Measurements from ENCODE around the gene RYR2.
"Not testable (repeated sequence)": the region's sequence is repeated elsewhere in the genome, so short reads cannot be mapped to it uniquely, and the experiment has no call there.

The RYR2 gene

DNA sequence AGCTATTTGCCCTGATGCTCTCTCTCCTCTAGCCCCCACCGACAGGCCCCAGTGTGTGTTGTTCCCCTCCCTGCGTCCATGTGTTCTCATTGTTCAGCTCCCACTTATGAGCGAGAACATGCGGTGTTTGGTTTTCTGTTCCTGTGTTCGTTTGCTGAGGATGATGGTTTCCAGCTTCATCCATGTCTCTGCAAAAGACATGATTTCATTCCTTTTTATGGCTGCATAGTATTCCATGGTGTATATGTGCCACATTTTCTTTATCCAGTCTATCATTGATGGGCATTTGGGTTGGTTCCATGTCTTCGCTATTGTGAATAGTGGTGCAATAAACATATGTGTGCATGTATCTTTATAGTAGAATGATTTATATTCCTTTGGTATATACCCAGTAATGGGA, 110.0 kb downstream of the RYR2 start:
- DNase-seq: not testable (repeated sequence)

DNA sequence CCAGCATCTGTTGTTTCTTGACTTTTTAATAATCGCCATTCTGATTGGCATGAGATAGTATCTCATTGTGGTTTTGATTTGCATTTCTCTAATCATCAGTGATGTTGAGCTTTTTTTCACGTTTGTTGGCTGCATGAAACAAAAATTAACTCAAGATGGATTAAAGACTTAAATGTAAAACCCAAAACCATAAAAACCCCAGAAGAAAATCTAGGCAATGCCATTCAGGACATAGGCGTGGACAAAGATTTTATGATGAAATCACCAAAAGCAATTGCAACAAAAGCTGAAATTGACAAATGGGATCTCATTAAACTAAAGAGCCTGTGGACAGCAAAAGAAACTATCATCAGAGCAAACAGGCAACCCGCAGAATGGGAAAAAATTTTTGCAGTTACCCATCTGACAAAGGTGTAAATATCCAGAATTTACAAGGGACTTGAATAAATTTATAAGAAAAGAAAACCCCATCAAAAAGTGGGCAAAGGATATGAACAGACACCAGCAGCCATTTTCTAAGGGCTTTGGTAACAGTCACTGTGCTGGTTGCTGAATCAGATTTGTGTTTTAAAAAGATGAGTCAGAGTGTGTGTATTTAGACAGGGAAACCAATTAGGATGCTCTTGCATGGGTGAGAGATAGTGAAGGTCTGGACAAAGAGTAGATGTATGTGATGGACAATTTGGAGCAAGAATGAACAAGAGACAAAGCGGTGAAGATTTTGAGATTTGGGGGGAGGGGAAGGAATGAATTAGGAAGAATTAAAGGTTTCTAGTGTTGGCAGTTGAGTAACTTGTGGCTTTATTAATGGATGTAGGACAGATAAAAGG, 110.7 kb downstream of the RYR2 start:
- no peak for DNase-seq

DNA sequence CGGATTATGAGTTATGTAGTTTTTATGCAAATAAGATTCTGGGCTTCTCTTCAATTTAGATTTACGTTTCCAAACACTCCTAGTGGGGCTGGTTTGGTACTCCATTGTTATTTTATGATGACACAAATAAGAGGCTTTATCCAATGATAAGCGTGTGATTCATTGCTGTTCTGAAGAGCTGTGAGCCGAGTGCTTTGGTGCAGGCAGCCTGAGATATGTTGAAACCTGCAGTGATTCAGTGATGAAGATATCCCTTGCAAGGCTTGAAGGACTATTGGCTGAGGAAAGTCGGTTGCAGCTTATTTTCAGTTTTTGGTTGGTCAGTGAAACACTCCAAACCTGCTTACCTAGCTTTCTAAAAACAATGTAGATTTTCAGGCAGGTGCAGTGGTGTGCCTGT, 112.2 kb downstream of the RYR2 start:
- no peak for DNase-seq

DNA sequence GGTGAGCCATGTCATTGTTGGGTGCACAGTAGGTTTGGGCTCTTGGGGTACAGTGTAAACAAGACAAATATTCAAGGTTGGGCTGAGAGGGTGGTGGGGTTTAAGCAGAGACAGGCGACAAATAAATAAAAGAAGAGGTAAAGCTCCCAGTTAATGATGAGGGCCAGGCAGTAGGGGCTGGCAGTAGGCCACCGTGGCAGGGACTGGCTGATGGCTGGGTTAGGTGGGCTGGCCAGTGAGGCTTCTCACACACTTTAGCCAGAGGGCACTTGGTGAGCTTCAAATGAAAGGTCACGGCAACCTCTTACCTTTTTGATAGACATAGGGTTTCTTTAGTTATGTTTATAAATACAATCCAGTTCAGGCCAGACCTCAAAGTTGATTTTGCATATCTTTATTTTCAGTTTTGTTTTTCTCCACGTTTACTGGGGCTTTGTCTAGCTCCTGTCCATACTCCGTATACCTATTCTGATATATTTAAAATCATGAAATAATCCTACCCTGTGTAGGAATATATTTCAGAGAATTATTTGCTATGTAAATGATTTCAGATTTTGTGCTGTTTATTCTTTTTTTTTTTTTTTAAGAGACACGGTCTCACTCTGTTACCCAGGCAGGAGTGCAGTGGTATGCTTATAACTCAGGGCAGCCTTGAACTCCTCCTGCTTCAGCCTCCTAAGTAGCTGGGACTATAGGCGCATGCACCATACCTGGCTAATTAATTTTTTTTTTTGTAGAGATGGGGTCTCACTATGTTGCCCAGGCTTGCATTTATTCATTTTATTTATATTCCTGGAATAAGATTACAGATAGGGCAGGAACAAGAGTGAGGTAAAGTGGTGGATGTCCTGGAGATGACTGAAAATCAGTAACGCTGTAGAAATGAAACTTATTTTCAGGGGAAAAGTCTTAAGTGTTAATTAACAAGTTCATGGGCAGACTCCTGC, 122.7 kb downstream of the RYR2 start:
- DNase-seq: no peak

DNA sequence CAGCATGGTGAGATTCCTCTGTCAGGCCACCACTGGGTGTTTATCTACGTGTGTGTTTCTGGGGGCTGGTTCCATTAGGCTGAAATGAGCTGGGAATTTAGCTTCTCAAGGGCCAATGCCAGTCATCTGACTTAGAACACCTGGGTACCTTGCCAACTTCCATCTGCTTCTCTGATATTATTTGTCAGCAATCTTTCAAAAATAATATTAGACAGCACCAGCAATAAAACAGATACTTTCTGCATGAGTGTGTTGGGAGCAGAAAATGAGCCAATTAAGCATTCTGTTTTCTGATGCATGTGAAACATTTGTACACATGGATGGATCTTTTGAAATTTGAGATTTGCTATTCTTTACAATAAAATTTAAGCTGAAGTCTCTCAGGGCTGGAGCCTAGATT, 124.1 kb downstream of the RYR2 start:
- DNase-seq: no peak

DNA sequence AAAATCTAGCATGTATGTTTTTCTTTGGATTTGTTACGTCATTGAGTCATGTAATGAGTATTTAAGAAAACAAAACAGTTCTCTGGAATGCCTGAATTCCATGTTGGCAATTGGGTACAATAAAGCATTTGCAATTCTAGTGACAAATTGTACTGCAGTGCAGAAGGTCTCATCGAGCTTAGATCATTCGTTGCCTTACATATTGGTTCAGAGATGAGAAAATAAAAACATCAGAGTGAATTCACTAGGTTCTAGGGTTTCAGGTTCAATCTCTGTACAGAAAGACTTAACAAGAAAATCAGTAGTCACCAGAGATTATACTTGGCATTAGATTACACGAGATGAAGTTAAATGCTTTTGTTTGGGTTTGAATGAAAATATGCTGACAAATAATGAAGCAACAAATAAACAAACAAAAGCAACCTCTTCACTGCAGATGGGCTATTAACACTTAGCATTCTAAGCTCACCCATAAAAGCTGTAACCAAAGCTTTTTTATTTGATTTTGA, 124.7 kb downstream of the RYR2 start:
- DNase-seq: no peak

DNA sequence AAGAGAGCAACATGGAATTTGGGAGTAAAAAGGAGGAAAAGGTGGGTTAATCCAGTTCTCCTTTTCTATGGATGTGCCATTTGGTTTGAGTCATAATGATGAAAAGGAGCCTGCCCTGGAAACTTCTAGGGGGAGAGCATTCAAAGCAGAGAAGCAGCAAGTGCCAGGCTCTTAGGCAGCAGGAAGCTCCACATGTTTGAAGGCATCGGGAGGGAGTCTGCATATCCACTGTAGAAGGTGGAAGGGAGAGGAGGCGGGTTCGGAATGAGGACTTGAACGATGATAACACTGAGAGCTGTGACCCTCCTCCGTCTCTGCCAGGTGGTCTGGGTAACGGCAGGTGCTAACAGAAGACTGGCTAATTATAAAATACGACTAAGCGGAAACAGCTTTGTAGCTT, 128.2 kb downstream of the RYR2 start:
- DNase-seq: no peak

DNA sequence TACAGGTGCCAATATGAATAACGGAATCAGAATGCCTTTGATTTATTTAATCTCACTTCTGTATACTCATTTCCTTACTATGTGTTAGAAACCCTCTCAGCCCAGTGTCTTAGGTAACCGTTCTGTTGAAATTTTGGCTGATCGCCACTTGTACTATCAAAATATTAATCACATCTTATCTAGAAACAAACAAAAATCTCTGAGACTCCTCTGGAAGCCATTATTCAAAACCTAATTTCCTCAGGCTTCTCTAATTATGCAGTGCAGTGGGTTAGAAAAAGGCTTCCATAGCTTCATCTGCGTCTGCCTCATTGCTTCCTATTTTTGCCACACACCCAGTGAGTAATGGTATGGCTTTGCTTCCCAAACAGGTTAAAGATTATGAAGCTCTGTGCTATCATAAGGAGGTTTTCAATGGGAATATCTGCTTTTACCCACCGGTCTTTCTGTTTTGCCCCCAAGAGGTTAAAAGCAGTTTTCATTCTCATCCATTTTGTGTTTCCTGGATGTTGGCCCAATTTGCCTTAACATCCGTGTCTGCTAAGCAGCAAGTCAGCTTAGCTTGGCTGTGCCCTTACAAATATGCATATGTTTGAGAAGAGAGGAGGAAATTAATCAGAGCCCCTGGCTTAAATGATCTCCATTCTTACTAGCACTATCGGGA, 129.6 kb downstream of the RYR2 start:
- no peak for DNase-seq

DNA sequence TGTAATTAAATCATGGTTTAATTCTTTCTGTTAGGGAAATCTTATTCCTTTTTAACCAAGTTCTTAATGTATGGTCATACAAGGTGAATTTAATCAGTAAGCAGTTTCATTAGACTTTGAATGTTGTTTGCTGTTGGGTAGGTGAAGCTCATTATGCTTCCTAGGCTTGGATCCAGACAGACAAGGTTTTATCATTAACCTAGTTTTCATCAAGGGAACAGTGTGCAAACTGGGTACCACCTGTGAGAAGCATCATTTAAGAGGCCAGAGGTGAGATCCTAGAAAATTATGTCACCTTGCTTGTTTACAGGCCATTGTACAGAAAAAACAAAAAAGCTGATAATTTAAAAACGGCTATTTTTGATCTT, 130.1 kb downstream of the RYR2 start:
- DNase-seq: no peak

DNA sequence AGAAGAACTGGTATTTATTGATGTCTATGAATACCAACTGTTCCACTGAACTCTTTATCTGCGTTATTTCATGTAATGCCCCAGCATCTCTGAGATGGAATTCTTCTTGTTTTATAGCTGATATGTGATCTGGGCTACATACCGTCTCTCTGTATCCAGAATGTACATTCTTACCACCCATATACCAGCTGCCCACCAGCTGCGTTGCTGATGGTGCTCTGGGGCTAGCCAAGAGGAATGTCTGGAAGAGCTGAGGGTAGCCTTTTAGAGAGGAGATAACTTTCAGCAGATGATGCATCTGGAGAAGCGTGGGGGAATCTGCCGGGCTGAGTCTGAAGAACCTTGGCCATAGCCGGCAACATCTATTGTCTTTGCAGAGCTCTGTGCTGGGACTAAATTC, 137.5 kb downstream of the RYR2 start:
- no peak for DNase-seq

DNA sequence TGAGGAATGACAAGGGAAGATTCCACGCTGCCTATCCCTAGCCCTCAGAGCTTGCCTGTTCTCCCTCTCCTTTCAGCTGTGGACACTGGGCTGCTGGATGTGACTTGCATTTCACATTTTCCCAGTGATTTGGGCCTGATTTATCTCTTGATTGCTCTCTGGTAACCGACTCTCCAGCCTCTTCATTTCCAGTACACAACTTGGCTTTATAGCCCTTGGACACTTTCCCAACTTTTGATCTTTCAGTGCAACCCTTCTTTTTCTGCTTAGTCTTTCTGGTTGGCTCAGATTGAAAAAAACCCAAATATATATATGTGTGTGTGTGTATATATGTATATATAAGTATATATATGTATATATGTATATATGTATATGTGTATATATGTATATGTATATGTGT, 138.3 kb downstream of the RYR2 start:
- DNase-seq: no peak

DNA sequence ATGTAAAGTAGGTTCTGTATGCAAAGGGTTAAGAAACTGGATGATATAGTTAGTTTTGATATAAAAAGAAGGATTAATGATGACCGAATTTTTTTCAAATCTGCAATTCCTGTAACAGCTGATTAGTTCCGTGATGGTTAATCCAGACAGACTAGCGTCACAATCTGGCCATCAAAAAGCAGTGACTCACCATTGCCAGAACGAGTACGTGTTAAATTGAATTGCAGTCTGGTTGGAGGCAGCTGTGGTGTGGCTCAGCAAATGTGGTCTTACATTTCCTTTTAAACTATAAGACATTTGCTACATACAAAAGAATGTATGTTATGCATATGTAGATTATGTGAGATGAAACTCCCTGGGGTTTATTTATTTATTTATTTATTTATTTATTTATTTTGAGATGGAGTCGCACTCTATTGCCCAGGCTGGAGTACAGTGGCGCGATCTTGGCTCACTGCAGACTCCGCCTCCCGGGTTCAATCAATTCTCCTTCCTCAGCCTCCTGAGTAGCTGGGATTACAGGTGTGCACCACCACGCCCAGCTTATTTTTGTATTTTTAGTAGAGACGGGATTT, 139.8 kb downstream of the RYR2 start:
- DNase-seq: no peak

DNA sequence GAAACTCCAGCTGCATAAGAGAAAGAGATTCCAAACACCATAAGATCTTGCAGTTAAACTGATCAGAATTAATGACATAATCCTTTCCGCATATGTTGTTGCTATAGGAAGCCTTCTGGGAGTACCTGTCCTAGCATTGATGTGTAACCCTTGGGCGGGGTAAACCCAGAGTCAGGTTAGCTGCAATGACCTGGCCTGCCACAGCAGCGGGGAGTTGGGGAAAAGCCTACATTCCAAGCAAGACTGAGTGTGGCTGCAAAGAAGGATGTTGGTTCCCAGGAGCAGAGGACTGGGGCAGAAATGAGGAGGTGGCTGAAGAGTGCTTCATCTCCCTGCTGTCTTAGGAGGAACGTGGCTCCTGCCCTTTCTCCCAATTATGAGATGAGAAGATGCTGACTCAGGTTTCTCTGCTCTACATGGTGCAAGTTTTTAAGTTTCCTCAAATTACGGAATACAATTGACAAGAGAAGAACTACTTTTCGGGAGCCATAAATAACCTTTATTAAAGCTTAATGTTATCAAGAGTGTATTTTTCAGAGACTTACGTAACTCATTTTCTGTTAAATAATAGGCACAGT, 142.1 kb downstream of the RYR2 start:
- DNase-seq: no peak

DNA sequence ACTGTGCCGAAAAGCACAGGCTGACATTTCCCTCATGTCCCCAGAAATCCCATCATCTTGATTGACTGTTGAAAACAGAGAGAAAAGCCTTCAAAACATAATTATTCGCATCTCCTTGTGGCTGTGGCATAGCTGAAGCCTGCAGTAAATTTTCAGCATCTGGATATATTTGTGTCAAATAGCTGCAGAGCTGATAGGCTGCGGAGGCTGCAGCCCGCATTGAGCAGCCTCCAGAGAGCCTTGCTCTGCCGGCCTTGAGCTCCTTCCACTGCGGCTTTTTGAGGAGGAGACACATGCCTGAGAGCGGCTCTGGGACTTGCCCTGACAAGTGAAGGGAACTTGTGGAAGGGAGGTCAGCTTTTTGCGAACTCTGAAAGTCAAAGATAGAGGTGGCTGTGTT, 144.7 kb downstream of the RYR2 start:
- DNase-seq: no peak

DNA sequence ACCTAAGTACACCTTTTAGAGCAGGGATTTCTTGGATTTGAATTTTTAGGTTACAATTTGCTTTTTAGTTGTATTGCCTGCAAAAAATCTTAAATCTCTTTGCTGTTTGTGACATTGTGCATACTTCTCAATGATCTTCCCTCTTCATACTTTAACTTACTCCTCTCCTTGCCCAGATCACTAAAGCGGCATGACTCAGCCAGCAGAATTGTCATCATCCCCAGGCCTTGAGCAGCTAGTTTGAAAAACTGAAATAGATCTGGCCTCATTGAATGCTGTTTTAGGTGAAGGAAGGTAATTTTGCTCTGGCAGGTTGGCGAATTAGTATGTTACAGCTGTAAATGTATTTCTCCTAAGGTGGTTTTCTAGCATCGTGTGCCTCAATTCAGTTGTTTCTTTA, 145.9 kb downstream of the RYR2 start:
- DNase-seq: no peak

DNA sequence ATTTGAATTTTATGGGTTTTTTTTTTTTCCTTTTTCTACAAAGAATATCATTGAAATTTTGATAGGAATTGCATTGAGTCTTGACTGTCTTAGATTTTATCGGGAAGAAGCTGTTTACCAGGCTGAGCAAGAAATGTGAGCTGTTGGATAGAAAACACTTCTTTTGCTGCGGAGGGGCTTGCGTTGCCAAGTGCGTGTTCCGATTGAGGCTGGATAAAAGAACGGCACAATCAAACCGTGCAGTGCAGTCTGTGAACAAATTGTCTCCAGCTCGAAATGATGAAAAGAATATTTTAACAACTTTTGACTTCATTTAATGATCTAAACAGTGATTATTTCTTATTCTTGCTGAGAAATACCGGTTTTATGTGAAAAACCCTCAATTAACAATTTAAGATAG, 149.4 kb downstream of the RYR2 start:
- no peak for DNase-seq

DNA sequence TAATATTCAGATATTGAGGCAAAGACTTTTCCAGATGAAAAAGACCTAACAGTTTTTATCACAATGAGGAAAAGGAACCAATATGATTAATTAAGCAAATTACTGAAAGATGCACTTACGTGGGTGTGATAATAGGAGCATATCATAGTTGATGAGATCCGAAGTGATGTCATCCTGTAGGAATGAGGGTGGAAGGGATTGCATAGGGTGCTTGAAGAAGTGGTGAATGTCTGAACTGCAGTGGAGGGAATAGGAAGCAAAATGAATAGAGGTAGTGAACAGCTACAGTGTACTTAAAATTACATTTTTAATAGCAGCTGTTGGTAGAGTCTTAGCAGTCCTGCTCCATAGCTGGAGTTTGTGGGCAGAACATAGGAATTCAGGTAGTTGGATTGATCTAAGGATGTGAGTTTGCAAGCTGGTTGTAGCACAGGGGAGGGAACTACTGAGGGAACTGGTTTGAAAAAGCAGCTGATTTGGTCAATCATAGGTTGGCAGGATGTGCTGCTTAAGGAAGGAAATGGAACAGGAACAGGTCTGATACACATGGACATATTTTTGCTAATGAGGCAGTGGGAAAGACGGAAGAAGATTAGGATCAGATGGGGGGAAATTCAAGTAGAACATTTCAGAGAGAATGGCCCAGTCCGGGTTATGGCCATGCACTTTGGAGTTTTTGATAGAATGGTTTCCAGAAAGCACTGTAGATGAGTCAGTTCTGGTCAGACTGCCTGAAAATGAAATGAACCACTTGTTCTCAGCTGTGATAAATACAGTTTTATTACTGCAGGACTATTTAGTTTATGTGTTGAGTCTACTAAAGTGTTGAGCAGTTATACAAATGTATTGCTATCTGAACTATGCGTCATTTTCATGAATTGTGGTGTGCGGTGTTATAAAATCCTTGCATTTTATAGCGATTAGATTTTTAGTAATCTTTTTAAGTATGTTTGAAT, 155.8 kb downstream of the RYR2 start:
- DNase-seq: no peak

DNA sequence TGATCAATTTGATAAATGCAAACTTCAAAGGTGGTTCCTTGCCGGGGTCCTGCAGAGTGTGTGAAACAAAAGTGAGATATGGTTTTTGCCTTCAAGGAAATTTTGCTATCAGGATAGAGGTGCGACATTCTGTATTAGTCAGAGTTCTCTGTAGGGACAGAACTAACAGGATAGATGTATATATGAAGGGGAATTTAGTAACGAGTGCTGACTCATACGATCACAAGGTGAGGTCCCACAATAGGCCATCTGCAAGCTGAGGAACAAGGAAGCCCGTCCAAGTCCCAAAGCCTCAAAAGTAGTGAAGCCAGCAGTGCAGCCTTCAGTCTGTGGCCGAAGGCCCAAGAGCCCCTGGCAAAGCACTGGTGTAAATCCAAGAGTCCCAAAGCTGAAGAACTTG, 157.0 kb downstream of the RYR2 start:
- no peak for DNase-seq

DNA sequence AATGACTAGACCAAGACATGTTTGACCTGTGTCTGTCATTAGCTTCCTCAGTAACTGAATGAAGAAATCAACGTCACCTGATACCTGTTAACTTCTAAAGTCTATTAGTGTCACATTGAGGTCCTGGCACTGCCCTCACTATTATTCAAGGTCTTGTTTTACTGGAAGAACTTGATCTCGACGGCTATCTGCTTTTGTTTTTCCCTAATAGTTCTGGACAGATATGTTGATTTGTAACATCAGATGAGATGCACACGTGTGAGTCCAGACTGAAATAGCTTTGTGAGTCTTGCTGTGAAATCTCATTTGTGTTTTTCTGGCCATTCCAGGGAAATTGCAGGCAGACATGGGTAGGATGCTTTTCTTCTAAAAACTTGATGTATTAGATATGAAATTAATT, 159.2 kb downstream of the RYR2 start:
- no peak for DNase-seq

DNA sequence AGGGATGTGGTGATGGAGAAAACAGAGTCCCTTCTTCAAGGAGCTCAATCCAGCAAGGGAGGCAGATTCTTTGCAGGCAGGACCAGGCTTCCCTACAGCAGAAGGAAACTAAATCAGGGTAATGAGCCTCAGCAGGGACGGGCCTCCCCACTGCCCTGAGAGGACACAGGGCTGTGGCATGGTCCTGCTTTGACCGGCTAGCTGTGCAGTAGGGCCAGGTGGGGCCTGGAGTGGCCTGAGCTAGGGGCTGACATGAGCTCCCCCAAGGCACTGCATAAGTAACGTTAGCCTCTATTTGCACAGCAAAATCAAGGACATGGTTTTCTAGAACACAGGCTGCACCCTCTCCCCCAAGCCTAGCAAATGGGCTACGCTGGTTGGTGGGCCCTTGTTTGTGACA, 162.9 kb downstream of the RYR2 start:
- DNase-seq: no peak

DNA sequence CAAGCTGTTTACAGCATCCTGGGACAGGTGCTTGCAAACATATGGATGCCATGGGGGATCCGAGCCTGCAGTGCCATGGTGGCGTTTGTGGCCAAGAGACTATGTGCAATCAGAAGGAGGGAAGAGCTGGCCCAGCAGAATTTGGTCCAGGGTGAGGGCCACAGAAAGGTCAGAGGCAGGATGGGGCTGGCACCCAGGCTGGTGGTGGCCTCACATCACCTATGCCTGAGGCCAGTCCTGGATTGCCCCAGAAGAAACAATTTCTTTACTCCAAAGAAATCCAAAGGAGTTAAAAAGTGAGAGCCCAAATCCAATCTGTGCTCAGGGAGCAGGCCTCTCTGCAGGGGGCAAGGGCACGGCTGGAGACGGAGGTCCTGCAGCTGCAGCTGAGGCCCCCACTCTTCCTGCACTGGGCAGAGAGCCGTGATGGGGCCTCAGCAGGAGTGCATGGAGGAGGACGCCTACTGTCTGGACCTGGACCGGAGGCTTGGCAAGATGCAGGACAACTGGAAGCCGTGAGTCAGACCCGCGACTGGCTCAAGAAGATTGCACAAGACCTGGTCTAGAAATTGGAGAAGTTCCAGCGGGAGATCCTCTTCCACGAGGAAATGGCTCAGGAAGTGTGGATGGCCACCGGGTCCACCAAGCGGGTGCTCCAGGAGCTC, 163.5 kb downstream of the RYR2 start:
- no peak for DNase-seq

Measured in CD4-positive, alpha-beta T cell treated with Interleukin-21 for 1 hour (primary cell).